Measurements from ENCODE around the gene FAM110D. TPM values are rescaled to one million over a fixed set of nuclear protein-coding genes. Genes with fewer than 3 reads are reported as not detected.

Gene FAM110D
- total RNA-seq, 1 experiment from 2014 or later: 0.05 TPM

DNA sequence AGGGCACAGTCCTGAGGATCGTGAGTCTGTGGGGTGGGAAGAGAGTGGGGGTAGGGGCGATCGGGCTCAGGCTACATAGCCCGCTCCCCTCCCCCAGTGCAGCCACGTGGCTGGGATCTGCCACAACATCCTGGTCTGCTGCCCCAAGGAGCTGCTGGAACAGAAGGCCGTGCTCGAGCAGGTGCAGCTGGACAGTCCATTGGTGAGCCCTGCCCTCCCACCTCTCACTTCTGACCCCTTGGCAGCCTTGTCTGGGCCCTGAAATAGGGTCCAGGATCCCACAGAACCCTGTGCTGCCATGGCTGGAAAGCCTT, 23.5 kb downstream of the FAM110D start:
- intact Hi-C loops (cut with micrococcal nuclease; ENCODE audit: unreplicated experiment): no loop called here
- Histone ChIP-seq H3K4me3 (ENCODE audit: low read depth in 2 of 2, low read length in 2 of 2) (no peak overlapping the region), H3K27me3 (ENCODE audit: control insufficient read depth, insufficient read depth, low read length) (no peaks in the 10 kb centered on the region), H3K36me3 (ENCODE audit: control insufficient read depth, insufficient read depth, low read length) (no peaks in the 10 kb centered on the region; the same call in 1 of the 2 replicates), H3K27ac (ENCODE audit: low read length) (no peak overlapping the region), H3K4me1 (ENCODE audit: control insufficient read depth, insufficient read depth, low read length) (no peaks in the 10 kb centered on the region; the same call in 1 of the 2 replicates), H3K9me3 (ENCODE audit: control insufficient read depth, insufficient read depth, low read depth, low read length) (no peaks in the 10 kb centered on the region)
- TF ChIP-seq CTCF (IDR thresholded peaks at IDR 0.05): no peak
- TF ChIP-seq, protein P1, sequence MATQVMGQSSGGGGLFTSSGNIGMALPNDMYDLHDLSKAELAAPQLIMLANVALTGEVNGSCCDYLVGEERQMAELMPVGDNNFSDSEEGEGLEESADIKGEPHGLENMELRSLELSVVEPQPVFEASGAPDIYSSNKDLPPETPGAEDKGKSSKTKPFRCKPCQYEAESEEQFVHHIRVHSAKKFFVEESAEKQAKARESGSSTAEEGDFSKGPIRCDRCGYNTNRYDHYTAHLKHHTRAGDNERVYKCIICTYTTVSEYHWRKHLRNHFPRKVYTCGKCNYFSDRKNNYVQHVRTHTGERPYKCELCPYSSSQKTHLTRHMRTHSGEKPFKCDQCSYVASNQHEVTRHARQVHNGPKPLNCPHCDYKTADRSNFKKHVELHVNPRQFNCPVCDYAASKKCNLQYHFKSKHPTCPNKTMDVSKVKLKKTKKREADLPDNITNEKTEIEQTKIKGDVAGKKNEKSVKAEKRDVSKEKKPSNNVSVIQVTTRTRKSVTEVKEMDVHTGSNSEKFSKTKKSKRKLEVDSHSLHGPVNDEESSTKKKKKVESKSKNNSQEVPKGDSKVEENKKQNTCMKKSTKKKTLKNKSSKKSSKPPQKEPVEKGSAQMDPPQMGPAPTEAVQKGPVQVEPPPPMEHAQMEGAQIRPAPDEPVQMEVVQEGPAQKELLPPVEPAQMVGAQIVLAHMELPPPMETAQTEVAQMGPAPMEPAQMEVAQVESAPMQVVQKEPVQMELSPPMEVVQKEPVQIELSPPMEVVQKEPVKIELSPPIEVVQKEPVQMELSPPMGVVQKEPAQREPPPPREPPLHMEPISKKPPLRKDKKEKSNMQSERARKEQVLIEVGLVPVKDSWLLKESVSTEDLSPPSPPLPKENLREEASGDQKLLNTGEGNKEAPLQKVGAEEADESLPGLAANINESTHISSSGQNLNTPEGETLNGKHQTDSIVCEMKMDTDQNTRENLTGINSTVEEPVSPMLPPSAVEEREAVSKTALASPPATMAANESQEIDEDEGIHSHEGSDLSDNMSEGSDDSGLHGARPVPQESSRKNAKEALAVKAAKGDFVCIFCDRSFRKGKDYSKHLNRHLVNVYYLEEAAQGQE (IDR thresholded peaks at IDR 0.05; ENCODE audit: insufficient read depth in 1 of 2, low read depth in 2 of 2, low read length in 1 of 2): no peak
- TF ChIP-seq POLR2AphosphoS5 (IDR thresholded peaks at IDR 0.05; ENCODE audit: low read depth, low read length): no peak
- TF ChIP-seq SIN3A (IDR thresholded peaks at IDR 0.05; ENCODE audit: borderline replicate concordance, insufficient read depth, low read depth, low read length): no peak
- TF ChIP-seq TCF7L2 (IDR thresholded peaks at IDR 0.05; ENCODE audit: low read depth, low read length): no peak
- no peak for DNase-seq (ENCODE audit: low read depth, low spot score)
- no peak for ATAC-seq
- ChIA-PET CTCF (no interaction called here), POLR2A (no interaction called here)
- no TSS peak for BruUV-seq (replicated peaks)
- in situ Hi-C loops (cut with HindIII; ENCODE audit: low pct_unique_long_range_greater_than_20kb, low sequenced_read_pairs): no loop called here

GRCh38 chr1:26184086-26184485, 25.2 kb downstream of the FAM110D start:
- Histone ChIP-seq H3K4me3 (ENCODE audit: low read depth in 2 of 2, low read length in 2 of 2) (no peak overlapping the region), H3K27me3 (ENCODE audit: control insufficient read depth, insufficient read depth, low read length) (no peaks in the 10 kb centered on the region), H3K36me3 (ENCODE audit: control insufficient read depth, insufficient read depth, low read length) (no peaks in the 10 kb centered on the region), H3K27ac (ENCODE audit: low read length) (no peak overlapping the region), H3K9me3 (ENCODE audit: control insufficient read depth, insufficient read depth, low read depth, low read length) (no peaks in the 10 kb centered on the region), H3K4me1 (ENCODE audit: control insufficient read depth, insufficient read depth, low read length) (no peaks in the 10 kb centered on the region)
- in situ Hi-C loops (cut with HindIII; ENCODE audit: low pct_unique_long_range_greater_than_20kb, low sequenced_read_pairs) (no loop called here), intact Hi-C loops (cut with micrococcal nuclease; ENCODE audit: unreplicated experiment) (no loop called here)
- DNase-seq (ENCODE audit: low read depth, low spot score) (no peak), ATAC-seq (no peak)
- no TSS peak for BruUV-seq (replicated peaks)
- ChIA-PET POLR2A (interaction anchor here (0.7 to 0.9 kb wide), 2 partner anchors 14 to 31 kb away, joined by 3 to 4 read pairs; partner anchors contain the start of gene ZNF593), CTCF (no interaction called here)
- TF ChIP-seq POLR2AphosphoS5 (IDR thresholded peaks at IDR 0.05; ENCODE audit: low read depth, low read length) (no peak), TCF7L2 (IDR thresholded peaks at IDR 0.05; ENCODE audit: low read depth, low read length) (no peak), SIN3A (IDR thresholded peaks at IDR 0.05; ENCODE audit: borderline replicate concordance, insufficient read depth, low read depth, low read length) (no peak), CTCF (IDR thresholded peaks at IDR 0.05) (no peak)
- TF ChIP-seq, protein P1 (IDR thresholded peaks at IDR 0.05; ENCODE audit: insufficient read depth in 1 of 2, low read depth in 2 of 2, low read length in 1 of 2): no peak

Measured in Panc1 (cell line).